Vagina (tissue), 2 donors: ENCODE data around the gene DMD.

Experiments
- POLR2A ChIP-seq, 2 donors: fragments of 450-650 bp; IDR thresholded peaks; one replicate each; pipeline ENCODE4 v1.6.1; 2017; ENCODE audit warnings: antibody characterized with exemption in 2 of 2, mild to moderate bottlenecking in 2 of 2, moderate library complexity in 2 of 2
- POLR2AphosphoS5 ChIP-seq, 2 donors: sonication (generic); formaldehyde crosslinking; IDR thresholded peaks; one replicate each; pipeline ENCODE4 v1.9.0; 2017; ENCODE audit warnings: antibody characterized with exemption in 2 of 2, mild to moderate bottlenecking in 2 of 2, low read depth in 1 of 2; ENCODE audit not compliant: insufficient read depth in 1 of 2
- TF ChIP-seq, protein P1 (sequence below), 3 experiments: fragments of 450-650 bp in 2 of 3; fragments of 200-600 bp in 1 of 3; sonication (generic) in 1 of 3; IDR thresholded peaks; one replicate each; pipeline ENCODE4 v1.5.1; 2017 to 2019; ENCODE audit warnings: antibody characterized with exemption in 3 of 3, mild to moderate bottlenecking in 2 of 3, moderate library complexity in 2 of 3

GRCh38 chrX:31546126-31546525 lies 1665.2 kb downstream of the DMD start:
- TF ChIP-seq, protein P1, sequence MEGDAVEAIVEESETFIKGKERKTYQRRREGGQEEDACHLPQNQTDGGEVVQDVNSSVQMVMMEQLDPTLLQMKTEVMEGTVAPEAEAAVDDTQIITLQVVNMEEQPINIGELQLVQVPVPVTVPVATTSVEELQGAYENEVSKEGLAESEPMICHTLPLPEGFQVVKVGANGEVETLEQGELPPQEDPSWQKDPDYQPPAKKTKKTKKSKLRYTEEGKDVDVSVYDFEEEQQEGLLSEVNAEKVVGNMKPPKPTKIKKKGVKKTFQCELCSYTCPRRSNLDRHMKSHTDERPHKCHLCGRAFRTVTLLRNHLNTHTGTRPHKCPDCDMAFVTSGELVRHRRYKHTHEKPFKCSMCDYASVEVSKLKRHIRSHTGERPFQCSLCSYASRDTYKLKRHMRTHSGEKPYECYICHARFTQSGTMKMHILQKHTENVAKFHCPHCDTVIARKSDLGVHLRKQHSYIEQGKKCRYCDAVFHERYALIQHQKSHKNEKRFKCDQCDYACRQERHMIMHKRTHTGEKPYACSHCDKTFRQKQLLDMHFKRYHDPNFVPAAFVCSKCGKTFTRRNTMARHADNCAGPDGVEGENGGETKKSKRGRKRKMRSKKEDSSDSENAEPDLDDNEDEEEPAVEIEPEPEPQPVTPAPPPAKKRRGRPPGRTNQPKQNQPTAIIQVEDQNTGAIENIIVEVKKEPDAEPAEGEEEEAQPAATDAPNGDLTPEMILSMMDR (IDR thresholded peaks at IDR 0.05): no peak
- TF ChIP-seq POLR2A (IDR thresholded peaks at IDR 0.05): no peak
- TF ChIP-seq POLR2AphosphoS5 (IDR thresholded peaks at IDR 0.05; ENCODE audit: insufficient read depth in 1 of 2, low read depth in 1 of 2): no peak
